ENCODE results near the gene IL22RA1. TPM values are rescaled to one million over a fixed set of nuclear protein-coding genes. Genes with fewer than 3 reads are reported as not detected.

The IL22RA1 gene
- total and polyA plus RNA-seq, 2 donors (not counting 1 experiment from before 2014, with no cell fraction given) = under 0.01 to 0.03 TPM

- Histone ChIP-seq H3K4me3 (replicated peaks in 1 of 4; ENCODE audit: control extremely low read depth in 1 of 4, insufficient read depth in 1 of 4, low read depth in 3 of 4, low read length in 4 of 4) (no peak overlapping the region), H4K20me1 (ENCODE audit: control insufficient read depth, extremely low read depth, insufficient read depth, low read length) (no peaks in the 10 kb centered on the region), H3K36me3 (ENCODE audit: control insufficient read depth, insufficient read depth, low read length) (no peaks in the 10 kb centered on the region), H3K4me2 (ENCODE audit: extremely low read depth, insufficient read depth, low read length) (no peak overlapping the region), H2AFZ (ENCODE audit: low read length) (no peak overlapping the region), H3K4me1 (ENCODE audit: control insufficient read depth, extremely low read depth, insufficient read depth, low read length) (no peaks in the 10 kb centered on the region), H3K27me3 (ENCODE audit: control insufficient read depth, insufficient read depth, low read length) (peaks cover 4% of the 10 kb centered on the region), H3K9ac (ENCODE audit: insufficient read depth, low read length) (no peak overlapping the region), H3K9me3 (ENCODE audit: control insufficient read depth, insufficient read depth, low read depth, low read length) (no peaks in the 10 kb centered on the region), H3K27ac (ENCODE audit: insufficient read depth, low read length) (no peak overlapping the region), H3K79me2 (ENCODE audit: control insufficient read depth, insufficient read depth, low read length) (no peaks in the 10 kb centered on the region)
- TF ChIP-seq EZH2 (IDR thresholded peaks at IDR 0.05; ENCODE audit: low read length, missing control alignments) = no peak
- TF ChIP-seq CTCF (conservative IDR thresholded peaks at IDR 0.05 in 1 of 2, IDR thresholded peaks at IDR 0.05 in 1 of 2; ENCODE audit: low read depth in 1 of 2, low read length in 2 of 2) = no peak
- no peak for DNase-seq (ENCODE audit: low read depth in 2 of 2)
Measured at GRCh38 chr1:24092979-24093378, 50.0 kb downstream of the IL22RA1 start.

GRCh38 chr1:24091971-24092482 is 50.9 kb downstream of the IL22RA1 start:
- Histone ChIP-seq H3K27me3 (ENCODE audit: control insufficient read depth, insufficient read depth, low read length) (peaks cover 4% of the 10 kb centered on the region), H3K9me3 (ENCODE audit: control insufficient read depth, insufficient read depth, low read depth, low read length) (no peaks in the 10 kb centered on the region), H3K9ac (ENCODE audit: insufficient read depth, low read length) (no peak overlapping the region), H3K4me3 (replicated peaks in 1 of 4; ENCODE audit: control extremely low read depth in 1 of 4, insufficient read depth in 1 of 4, low read depth in 3 of 4, low read length in 4 of 4) (no peak overlapping the region), H3K4me2 (ENCODE audit: extremely low read depth, insufficient read depth, low read length) (no peak overlapping the region), H3K4me1 (ENCODE audit: control insufficient read depth, extremely low read depth, insufficient read depth, low read length) (no peaks in the 10 kb centered on the region), H4K20me1 (ENCODE audit: control insufficient read depth, extremely low read depth, insufficient read depth, low read length) (no peaks in the 10 kb centered on the region), H2AFZ (ENCODE audit: low read length) (no peak overlapping the region), H3K79me2 (ENCODE audit: control insufficient read depth, insufficient read depth, low read length) (no peaks in the 10 kb centered on the region), H3K36me3 (ENCODE audit: control insufficient read depth, insufficient read depth, low read length) (no peaks in the 10 kb centered on the region), H3K27ac (ENCODE audit: insufficient read depth, low read length) (no peak overlapping the region)
- TF ChIP-seq EZH2 (IDR thresholded peaks at IDR 0.05; ENCODE audit: low read length, missing control alignments) (no peak), CTCF (conservative IDR thresholded peaks at IDR 0.05 in 1 of 2, IDR thresholded peaks at IDR 0.05 in 1 of 2; ENCODE audit: low read depth in 1 of 2, low read length in 2 of 2) (no peak)
- DNase-seq (ENCODE audit: low read depth in 2 of 2) = no peak

- no peak for DNase-seq (ENCODE audit: low read depth in 2 of 2)
Measured at GRCh38 chr1:24090736-24091135, 52.2 kb downstream of the IL22RA1 start.

More at GRCh38 chr1:24090736-24091135, 52.2 kb downstream of the IL22RA1 start:
- Histone ChIP-seq H3K79me2 (ENCODE audit: control insufficient read depth, insufficient read depth, low read length) (no peaks in the 10 kb centered on the region), H3K4me2 (ENCODE audit: extremely low read depth, insufficient read depth, low read length) (no peak overlapping the region), H3K27me3 (ENCODE audit: control insufficient read depth, insufficient read depth, low read length) (peaks cover 4% of the 10 kb centered on the region), H3K4me3 (replicated peaks in 1 of 4; ENCODE audit: control extremely low read depth in 1 of 4, insufficient read depth in 1 of 4, low read depth in 3 of 4, low read length in 4 of 4) (no peak overlapping the region), H3K9me3 (ENCODE audit: control insufficient read depth, insufficient read depth, low read depth, low read length) (no peaks in the 10 kb centered on the region), H3K27ac (ENCODE audit: insufficient read depth, low read length) (no peak overlapping the region), H3K36me3 (ENCODE audit: control insufficient read depth, insufficient read depth, low read length) (no peaks in the 10 kb centered on the region), H2AFZ (ENCODE audit: low read length) (no peak overlapping the region), H3K9ac (ENCODE audit: insufficient read depth, low read length) (no peak overlapping the region), H4K20me1 (ENCODE audit: control insufficient read depth, extremely low read depth, insufficient read depth, low read length) (no peaks in the 10 kb centered on the region), H3K4me1 (ENCODE audit: control insufficient read depth, extremely low read depth, insufficient read depth, low read length) (no peaks in the 10 kb centered on the region)
- TF ChIP-seq CTCF (conservative IDR thresholded peaks at IDR 0.05 in 1 of 2, IDR thresholded peaks at IDR 0.05 in 1 of 2; ENCODE audit: low read depth in 1 of 2, low read length in 2 of 2) = no peak
- TF ChIP-seq EZH2 (IDR thresholded peaks at IDR 0.05; ENCODE audit: low read length, missing control alignments) = no peak

All from fibroblast of lung (primary cell).